Caco-2 (cell line): Measurements from ENCODE around the gene PRR9. TPM values are rescaled to one million over a fixed set of nuclear protein-coding genes. Genes with fewer than 3 reads are reported as not detected.

Source experiments
- BruUV-seq: library from RNA; stranded (reverse); fragments of 400-500 nt; replicated peaks from 2 replicates; lab custom pipeline; 2021; lab: Mats Ljungman, UMichigan
- CTCF ChIA-PET: fragments of 300-600 bp; sonication (Branson Sonifier 250); formaldehyde crosslinking; loops from one replicate; lab custom pipeline; 2022; ENCODE audit warnings: antibody characterized with exemption; lab: Charles Lee
- POLR2A ChIA-PET: fragments of 300-600 bp; sonication (Branson Sonifier 250); formaldehyde crosslinking; loops from one replicate; lab custom pipeline; 2022; ENCODE audit warnings: antibody characterized with exemption; lab: Charles Lee
- DNase-seq, 2 experiments: peaks; one replicate each; pipeline versions ENCODE4 v3.0.0 to v3.0.0-alpha.2; 2020 to 2022
- H3K27me3 ChIP-seq: replicated peaks from 2 replicates; pipeline ENCODE4 v1.6.0; 2011; ENCODE audit warnings: low read length; ENCODE audit not compliant: control insufficient read depth, insufficient read depth
- H3K36me3 ChIP-seq: 2 replicates; pipeline ENCODE4 v1.5.1; 2011; ENCODE audit warnings: low read length; ENCODE audit not compliant: control insufficient read depth, insufficient read depth
- H3K4me1 ChIP-seq: fragments of 250-450 bp; sonication (Bioruptor Pico); 2 replicates; pipeline ENCODE4 v1.5.1; 2020; ENCODE audit warnings: mild to moderate bottlenecking
- H3K4me3 ChIP-seq: 2 replicates; pipeline ENCODE4 v1.5.1; 2011; ENCODE audit warnings: low read depth, mild to moderate bottlenecking, control low read depth, low read length
- H3K9me3 ChIP-seq: fragments of 250-450 bp; sonication (Bioruptor Pico); 2 replicates; pipeline ENCODE4 v1.5.1; 2020; ENCODE audit warnings: mild to moderate bottlenecking, moderate library complexity
- H3K27ac Mint-ChIP-seq: one replicate; pipeline ENCODE4 v1.8.0; 2022; ENCODE audit warnings: mixed read lengths; ENCODE audit not compliant: unreplicated experiment
- H3K27me3 Mint-ChIP-seq: one replicate; pipeline ENCODE4 v1.8.0; 2022; ENCODE audit warnings: mixed read lengths; ENCODE audit not compliant: insufficient read depth, unreplicated experiment
- H3K36me3 Mint-ChIP-seq: one replicate; pipeline ENCODE4 v1.8.0; 2022; ENCODE audit warnings: mild to moderate bottlenecking, mixed read lengths; ENCODE audit not compliant: insufficient read depth, unreplicated experiment
- H3K4me1 Mint-ChIP-seq: one replicate; pipeline ENCODE4 v1.8.0; 2022; ENCODE audit warnings: low read depth, mixed read lengths; ENCODE audit not compliant: unreplicated experiment
- H3K4me3 Mint-ChIP-seq: one replicate; pipeline ENCODE4 v1.8.0; 2022; ENCODE audit warnings: mild to moderate bottlenecking, moderate library complexity, mixed read lengths; ENCODE audit not compliant: unreplicated experiment
- H3K9me3 Mint-ChIP-seq: one replicate; pipeline ENCODE4 v1.8.0; 2022; ENCODE audit warnings: mixed read lengths; ENCODE audit not compliant: unreplicated experiment
- intact Hi-C: fragments of 100-400 bp; cut with micrococcal nuclease; formaldehyde crosslinking; loops from one replicate; pipeline ENCODE4 v1.10.0; 2022; ENCODE audit not compliant: unreplicated experiment
- total RNA-seq: library from RNA; stranded (reverse); gene quantifications from 2 replicates; pipeline ENCODE4 v1.2.3, GENCODE V29; 2022
- TF ChIP-seq, protein P1 (sequence below), 2 experiments: fragments of 200-600 bp in 1 of 2; IDR thresholded peaks; 1 replicate in 1 of 2; 2 replicates in 1 of 2; pipeline versions ENCODE4 v1.5.1 to v1.8.0; 2011 to 2022; ENCODE audit warnings: antibody characterized with exemption in 1 of 2, control low read depth in 1 of 2, inconsistent platforms in 1 of 2, low read depth in 1 of 2, low read length in 1 of 2, mild to moderate bottlenecking in 1 of 2, moderate library complexity in 1 of 2; ENCODE audit not compliant: insufficient read depth in 1 of 2, severe bottlenecking in 1 of 2, unreplicated experiment in 1 of 2

Gene PRR9
- total RNA-seq, 1 experiment from 2014 or later = not detected

DNA sequence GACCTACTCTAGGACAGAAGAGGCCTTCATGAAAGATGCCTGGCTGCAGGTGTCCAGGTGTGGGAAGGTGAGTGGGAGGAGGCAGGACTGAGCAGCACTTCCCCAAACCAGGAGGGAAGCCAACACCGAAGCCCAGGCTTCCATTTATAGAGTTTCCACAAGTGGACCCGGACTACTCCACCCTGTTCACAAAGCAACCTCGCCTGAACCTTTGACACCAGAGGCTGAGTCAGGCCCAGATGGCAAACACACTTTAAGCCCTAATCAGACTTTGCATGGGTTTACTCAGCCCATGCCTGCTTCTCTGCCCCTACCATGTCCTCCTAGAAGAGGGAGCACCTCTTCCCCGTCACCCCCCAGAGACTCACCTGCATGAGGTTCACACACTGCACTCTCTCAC is 14.0 kb downstream of the PRR9 start:
- Mint-ChIP-seq H3K9me3 (no peaks in the 10 kb centered on the region), H3K4me1 (no peaks in the 10 kb centered on the region), H3K27me3 (peaks cover 10% of the 10 kb centered on the region), H3K36me3 (no peaks in the 10 kb centered on the region), H3K4me3 (no peak overlapping the region), H3K27ac (no peak overlapping the region)
- H3K4me1 ChIP-seq = no peaks in the 10 kb centered on the region
- TF ChIP-seq, protein P1, sequence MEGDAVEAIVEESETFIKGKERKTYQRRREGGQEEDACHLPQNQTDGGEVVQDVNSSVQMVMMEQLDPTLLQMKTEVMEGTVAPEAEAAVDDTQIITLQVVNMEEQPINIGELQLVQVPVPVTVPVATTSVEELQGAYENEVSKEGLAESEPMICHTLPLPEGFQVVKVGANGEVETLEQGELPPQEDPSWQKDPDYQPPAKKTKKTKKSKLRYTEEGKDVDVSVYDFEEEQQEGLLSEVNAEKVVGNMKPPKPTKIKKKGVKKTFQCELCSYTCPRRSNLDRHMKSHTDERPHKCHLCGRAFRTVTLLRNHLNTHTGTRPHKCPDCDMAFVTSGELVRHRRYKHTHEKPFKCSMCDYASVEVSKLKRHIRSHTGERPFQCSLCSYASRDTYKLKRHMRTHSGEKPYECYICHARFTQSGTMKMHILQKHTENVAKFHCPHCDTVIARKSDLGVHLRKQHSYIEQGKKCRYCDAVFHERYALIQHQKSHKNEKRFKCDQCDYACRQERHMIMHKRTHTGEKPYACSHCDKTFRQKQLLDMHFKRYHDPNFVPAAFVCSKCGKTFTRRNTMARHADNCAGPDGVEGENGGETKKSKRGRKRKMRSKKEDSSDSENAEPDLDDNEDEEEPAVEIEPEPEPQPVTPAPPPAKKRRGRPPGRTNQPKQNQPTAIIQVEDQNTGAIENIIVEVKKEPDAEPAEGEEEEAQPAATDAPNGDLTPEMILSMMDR (IDR thresholded peaks at IDR 0.05; ENCODE audit: insufficient read depth in 1 of 2, low read depth in 1 of 2, low read length in 1 of 2, severe bottlenecking in 1 of 2, unreplicated experiment in 1 of 2) = no peak
- ChIA-PET POLR2A (no interaction called here), CTCF (interaction anchor here (0.5 kb wide), 1 partner anchor 721 kb away, joined by 3 read pairs; the partner anchor contains the start of gene LCE5A)
- H3K9me3 ChIP-seq = no peaks in the 10 kb centered on the region
- H3K27me3 ChIP-seq = no peaks in the 10 kb centered on the region
- no peak overlapping the region for H3K4me3 ChIP-seq
- intact Hi-C loops = no loop called here
- H3K36me3 ChIP-seq = no peaks in the 10 kb centered on the region
- no TSS peak for BruUV-seq
- DNase-seq = no peak

DNA sequence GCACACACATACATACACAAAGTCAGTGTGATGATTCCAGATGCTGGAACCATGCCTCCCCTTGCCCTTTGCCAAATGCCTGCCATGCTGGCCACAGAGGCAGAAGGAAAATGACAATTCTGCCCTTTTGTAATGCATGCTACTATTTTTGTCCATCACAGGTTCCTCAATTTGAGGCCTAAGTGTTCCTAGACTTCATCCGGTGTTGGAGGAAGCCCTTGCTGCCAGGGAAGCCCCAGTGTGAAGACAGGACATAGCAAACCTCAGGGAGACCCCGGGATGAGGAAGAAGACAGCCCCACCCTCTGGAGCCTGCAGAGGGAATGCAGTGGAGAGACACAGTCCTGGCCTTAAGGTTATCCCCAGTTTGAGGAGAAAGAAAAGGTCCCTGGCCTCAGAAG is 14.4 kb downstream of the PRR9 start:
- H3K9me3 Mint-ChIP-seq = no peaks in the 10 kb centered on the region
- no peak overlapping the region for H3K4me3 ChIP-seq
- no peaks in the 10 kb centered on the region for H3K9me3 ChIP-seq
- peaks cover 10% of the 10 kb centered on the region for H3K27me3 Mint-ChIP-seq
- ChIA-PET POLR2A (no interaction called here), CTCF (no interaction called here)
- H3K4me1 ChIP-seq = no peaks in the 10 kb centered on the region
- no peaks in the 10 kb centered on the region for H3K4me1 Mint-ChIP-seq
- H3K4me3 Mint-ChIP-seq = no peak overlapping the region
- no peaks in the 10 kb centered on the region for H3K27me3 ChIP-seq
- H3K27ac Mint-ChIP-seq = no peak overlapping the region
- H3K36me3 ChIP-seq = no peaks in the 10 kb centered on the region
- no peak for DNase-seq
- intact Hi-C loops = no loop called here
- TF ChIP-seq, protein P1 (IDR thresholded peaks at IDR 0.05; ENCODE audit: insufficient read depth in 1 of 2, low read depth in 1 of 2, low read length in 1 of 2, severe bottlenecking in 1 of 2, unreplicated experiment in 1 of 2) = no peak
- no peaks in the 10 kb centered on the region for H3K36me3 Mint-ChIP-seq
- no TSS peak for BruUV-seq

DNA sequence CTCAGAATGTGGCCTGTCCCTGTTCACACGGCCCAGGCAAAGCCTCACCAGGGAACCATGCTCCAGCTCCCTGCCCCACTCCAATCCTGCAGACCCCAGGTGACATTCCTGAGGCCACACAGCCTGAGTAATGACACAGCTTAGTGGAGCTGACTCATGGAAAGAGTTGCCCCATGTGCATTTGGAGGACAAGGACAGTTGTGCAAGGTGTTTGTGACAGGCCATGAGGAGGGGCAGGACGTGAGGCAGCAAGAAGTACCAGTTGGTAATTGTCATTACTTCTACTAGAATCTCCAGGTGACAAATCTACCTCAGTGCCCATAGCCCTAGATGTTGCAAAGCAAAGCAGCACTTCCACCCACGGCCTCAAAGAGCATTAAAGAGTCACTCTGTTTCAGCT is 15.2 kb downstream of the PRR9 start:
- Histone ChIP-seq H3K4me3 (no peak overlapping the region), H3K4me1 (no peaks in the 10 kb centered on the region), H3K9me3 (no peaks in the 10 kb centered on the region), H3K27me3 (no peaks in the 10 kb centered on the region), H3K36me3 (no peaks in the 10 kb centered on the region)
- no peaks in the 10 kb centered on the region for H3K4me1 Mint-ChIP-seq
- H3K9me3 Mint-ChIP-seq = no peaks in the 10 kb centered on the region
- no peak overlapping the region for H3K27ac Mint-ChIP-seq
- ChIA-PET CTCF (no interaction called here), POLR2A (no interaction called here)
- H3K36me3 Mint-ChIP-seq = no peaks in the 10 kb centered on the region
- no TSS peak for BruUV-seq
- intact Hi-C loops = no loop called here
- no peak for DNase-seq
- peaks cover 10% of the 10 kb centered on the region for H3K27me3 Mint-ChIP-seq
- TF ChIP-seq, protein P1 (IDR thresholded peaks at IDR 0.05; ENCODE audit: insufficient read depth in 1 of 2, low read depth in 1 of 2, low read length in 1 of 2, severe bottlenecking in 1 of 2, unreplicated experiment in 1 of 2) = no peak
- no peak overlapping the region for H3K4me3 Mint-ChIP-seq
